OCI-LY7 (cell line): ENCODE data around the gene SIRPA.

ENCODE experiments used
- EZH2phosphoT487 ChIP-seq: fragments of 200-600 bp; sonication (generic); IDR thresholded peaks from 2 replicates; pipeline ENCODE4 v1.6.1; 2018; ENCODE audit warnings: low read depth, borderline replicate concordance, mild to moderate bottlenecking, mixed run types, antibody characterized with exemption, low read length, moderate library complexity, mixed read lengths
- TF ChIP-seq, protein P1 (sequence below): fragments of 200-600 bp; sonication (generic); conservative IDR thresholded peaks from 2 replicates; pipeline ENCODE4 v1.5.1; 2014; ENCODE audit warnings: mild to moderate bottlenecking, antibody characterized with exemption, low read length, moderate library complexity, mixed read lengths

- TF ChIP-seq, protein P1, sequence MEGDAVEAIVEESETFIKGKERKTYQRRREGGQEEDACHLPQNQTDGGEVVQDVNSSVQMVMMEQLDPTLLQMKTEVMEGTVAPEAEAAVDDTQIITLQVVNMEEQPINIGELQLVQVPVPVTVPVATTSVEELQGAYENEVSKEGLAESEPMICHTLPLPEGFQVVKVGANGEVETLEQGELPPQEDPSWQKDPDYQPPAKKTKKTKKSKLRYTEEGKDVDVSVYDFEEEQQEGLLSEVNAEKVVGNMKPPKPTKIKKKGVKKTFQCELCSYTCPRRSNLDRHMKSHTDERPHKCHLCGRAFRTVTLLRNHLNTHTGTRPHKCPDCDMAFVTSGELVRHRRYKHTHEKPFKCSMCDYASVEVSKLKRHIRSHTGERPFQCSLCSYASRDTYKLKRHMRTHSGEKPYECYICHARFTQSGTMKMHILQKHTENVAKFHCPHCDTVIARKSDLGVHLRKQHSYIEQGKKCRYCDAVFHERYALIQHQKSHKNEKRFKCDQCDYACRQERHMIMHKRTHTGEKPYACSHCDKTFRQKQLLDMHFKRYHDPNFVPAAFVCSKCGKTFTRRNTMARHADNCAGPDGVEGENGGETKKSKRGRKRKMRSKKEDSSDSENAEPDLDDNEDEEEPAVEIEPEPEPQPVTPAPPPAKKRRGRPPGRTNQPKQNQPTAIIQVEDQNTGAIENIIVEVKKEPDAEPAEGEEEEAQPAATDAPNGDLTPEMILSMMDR: no peak
- TF ChIP-seq EZH2phosphoT487: no peak
Measured at GRCh38 chr20:1949347-1950100, 54.3 kb downstream of the SIRPA start.
